Measurements from ENCODE around the gene RITA1.

Gene RITA1

GRCh38 chr12:113154351-113154973 lies 31.1 kb upstream of the RITA1 start:
- no peak for DNase-seq (ENCODE audit: low read depth)

GRCh38 chr12:113155060-113155459 lies 30.5 kb upstream of the RITA1 start:
- DNase-seq (ENCODE audit: low read depth), result no peak

- DNase-seq (ENCODE audit: low read depth), result no peak
These were observed 29.9 kb upstream of the RITA1 start for GRCh38 chr12:113155646-113156045.

- no peak for DNase-seq (ENCODE audit: low read depth)
These were observed 28.2 kb upstream of the RITA1 start for GRCh38 chr12:113157218-113157859.

- DNase-seq (ENCODE audit: low read depth), result no peak
These were observed 26.9 kb upstream of the RITA1 start for GRCh38 chr12:113158439-113159203.

- no peak for DNase-seq (ENCODE audit: low read depth)
These were observed 25.6 kb upstream of the RITA1 start for GRCh38 chr12:113159937-113160336.

- DNase-seq (ENCODE audit: low read depth), result no peak
These were observed 24.0 kb upstream of the RITA1 start for GRCh38 chr12:113161415-113162016.

- no peak for DNase-seq (ENCODE audit: low read depth)
These were observed 23.2 kb upstream of the RITA1 start for GRCh38 chr12:113162102-113163029.

- no peak for DNase-seq (ENCODE audit: low read depth)
These were observed 22.5 kb upstream of the RITA1 start for GRCh38 chr12:113163030-113163360.

GRCh38 chr12:113164014-113164413 lies 21.5 kb upstream of the RITA1 start:
- DNase-seq (ENCODE audit: low read depth), result no peak

GRCh38 chr12:113165521-113166450 lies 19.7 kb upstream of the RITA1 start:
- DNase-seq (ENCODE audit: low read depth), result no peak

GRCh38 chr12:113167868-113168267 lies 17.7 kb upstream of the RITA1 start:
- no peak for DNase-seq (ENCODE audit: low read depth)

GRCh38 chr12:113169697-113170096 lies 15.8 kb upstream of the RITA1 start:
- DNase-seq (ENCODE audit: low read depth), result no peak

GRCh38 chr12:113170457-113170856 lies 15.1 kb upstream of the RITA1 start:
- DNase-seq (ENCODE audit: low read depth), result no peak

- DNase-seq (ENCODE audit: low read depth), result no peak
These were observed 14.6 kb upstream of the RITA1 start for GRCh38 chr12:113170926-113171325.

- no peak for DNase-seq (ENCODE audit: low read depth)
These were observed 14.0 kb upstream of the RITA1 start for GRCh38 chr12:113171543-113171942.

GRCh38 chr12:113172185-113172584 lies 13.3 kb upstream of the RITA1 start:
- DNase-seq (ENCODE audit: low read depth), result no peak

GRCh38 chr12:113173081-113173698 lies 12.3 kb upstream of the RITA1 start:
- no peak for DNase-seq (ENCODE audit: low read depth)

- peak; percentile 73 for DNase-seq (ENCODE audit: low read depth)
These were observed 10.8 kb upstream of the RITA1 start for GRCh38 chr12:113174461-113175384.
